HG03521 (cell line): Measurements from ENCODE around the gene GORASP1.
"Not testable (repeated sequence)": the region's sequence is repeated elsewhere in the genome, so short reads cannot be mapped to it uniquely, and the experiment has no call there.

Source experiments
- ATAC-seq: cut with Tn5 transposase; IDR thresholded peaks from one replicate; pipeline ENCODE4 v1.9.1; 2021; ENCODE audit warnings: mild to moderate bottlenecking, moderate library complexity; ENCODE audit not compliant: unreplicated experiment

Gene GORASP1

GRCh38 chr3:39075910-39076309 lies 31.5 kb downstream of the GORASP1 start:
- no peak for ATAC-seq

GRCh38 chr3:39068556-39068955 lies 38.9 kb downstream of the GORASP1 start:
- no peak for ATAC-seq

GRCh38 chr3:39067286-39067685 lies 40.1 kb downstream of the GORASP1 start:
- no peak for ATAC-seq

GRCh38 chr3:39065197-39065596 lies 42.2 kb downstream of the GORASP1 start:
- ATAC-seq: peak; percentile 92

- no peak for ATAC-seq
Observed at GRCh38 chr3:39064646-39065045, 42.8 kb downstream of the GORASP1 start.

GRCh38 chr3:39063143-39063542 lies 44.3 kb downstream of the GORASP1 start:
- no peak for ATAC-seq

- ATAC-seq: no peak
Observed at GRCh38 chr3:39062180-39062579, 45.2 kb downstream of the GORASP1 start.

- ATAC-seq: not testable (repeated sequence)
Observed at GRCh38 chr3:39061228-39061627, 46.2 kb downstream of the GORASP1 start.

- ATAC-seq: no peak
Observed at GRCh38 chr3:39056151-39056550, 51.3 kb downstream of the GORASP1 start.

GRCh38 chr3:39053696-39054095 lies 53.7 kb downstream of the GORASP1 start:
- no peak for ATAC-seq

- ATAC-seq: no peak
Observed at GRCh38 chr3:39052583-39052982, 54.8 kb downstream of the GORASP1 start.

- peak; percentile 98 for ATAC-seq
Observed at GRCh38 chr3:39051649-39052561, 55.5 kb downstream of the GORASP1 start, which contains the start of the genes SCN11A and WDR48. Gene SCN11A (minus strand): TSS chr3:39051944. CDS start chr3:38950362, 101,582 bp downstream. Gene WDR48 (plus strand): TSS chr3:39052016. CDS start chr3:39052026, 10 bp downstream.

- ATAC-seq: no peak
Observed at GRCh38 chr3:39050029-39050428, 57.4 kb downstream of the GORASP1 start.
